ENCODE data around the gene STAG3. TPM values are rescaled to one million over a fixed set of nuclear protein-coding genes. Genes with fewer than 3 reads are reported as not detected.
A peak's percentile ranks its signal among the peaks of the same experiment; 100 is the strongest.

Gene STAG3
- total RNA-seq, 1 donor from 2014 or later: 1.9 TPM

DNA sequence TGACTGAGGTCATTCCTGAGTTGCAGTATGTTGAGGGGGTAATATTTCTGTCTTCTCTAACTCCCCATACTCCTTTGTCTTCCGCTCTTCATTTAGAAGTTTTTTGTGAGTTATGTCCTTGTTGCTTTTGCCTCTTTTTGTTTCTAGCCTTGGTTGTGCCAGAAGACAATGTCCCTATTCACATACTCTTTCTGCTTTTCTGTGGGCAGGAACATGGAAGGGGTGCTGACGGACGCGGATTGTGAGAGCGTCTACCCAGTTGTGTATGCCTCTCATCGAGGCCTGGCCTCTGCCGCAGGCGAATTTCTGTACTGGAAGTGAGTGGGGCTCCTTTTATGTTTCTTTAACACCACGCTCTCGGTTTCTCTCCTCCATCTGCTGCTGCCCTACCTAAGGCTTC, 20.5 kb downstream of the STAG3 start:
- no peak overlapping the region for H3K4me3 Mint-ChIP-seq (ENCODE audit: unreplicated experiment)
- no peaks in the 10 kb centered on the region for H3K36me3 Mint-ChIP-seq (ENCODE audit: low read depth, unreplicated experiment)
- TF ChIP-seq, protein P1, sequence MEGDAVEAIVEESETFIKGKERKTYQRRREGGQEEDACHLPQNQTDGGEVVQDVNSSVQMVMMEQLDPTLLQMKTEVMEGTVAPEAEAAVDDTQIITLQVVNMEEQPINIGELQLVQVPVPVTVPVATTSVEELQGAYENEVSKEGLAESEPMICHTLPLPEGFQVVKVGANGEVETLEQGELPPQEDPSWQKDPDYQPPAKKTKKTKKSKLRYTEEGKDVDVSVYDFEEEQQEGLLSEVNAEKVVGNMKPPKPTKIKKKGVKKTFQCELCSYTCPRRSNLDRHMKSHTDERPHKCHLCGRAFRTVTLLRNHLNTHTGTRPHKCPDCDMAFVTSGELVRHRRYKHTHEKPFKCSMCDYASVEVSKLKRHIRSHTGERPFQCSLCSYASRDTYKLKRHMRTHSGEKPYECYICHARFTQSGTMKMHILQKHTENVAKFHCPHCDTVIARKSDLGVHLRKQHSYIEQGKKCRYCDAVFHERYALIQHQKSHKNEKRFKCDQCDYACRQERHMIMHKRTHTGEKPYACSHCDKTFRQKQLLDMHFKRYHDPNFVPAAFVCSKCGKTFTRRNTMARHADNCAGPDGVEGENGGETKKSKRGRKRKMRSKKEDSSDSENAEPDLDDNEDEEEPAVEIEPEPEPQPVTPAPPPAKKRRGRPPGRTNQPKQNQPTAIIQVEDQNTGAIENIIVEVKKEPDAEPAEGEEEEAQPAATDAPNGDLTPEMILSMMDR (IDR thresholded peaks at IDR 0.05; ENCODE audit: unreplicated experiment): no peak

DNA sequence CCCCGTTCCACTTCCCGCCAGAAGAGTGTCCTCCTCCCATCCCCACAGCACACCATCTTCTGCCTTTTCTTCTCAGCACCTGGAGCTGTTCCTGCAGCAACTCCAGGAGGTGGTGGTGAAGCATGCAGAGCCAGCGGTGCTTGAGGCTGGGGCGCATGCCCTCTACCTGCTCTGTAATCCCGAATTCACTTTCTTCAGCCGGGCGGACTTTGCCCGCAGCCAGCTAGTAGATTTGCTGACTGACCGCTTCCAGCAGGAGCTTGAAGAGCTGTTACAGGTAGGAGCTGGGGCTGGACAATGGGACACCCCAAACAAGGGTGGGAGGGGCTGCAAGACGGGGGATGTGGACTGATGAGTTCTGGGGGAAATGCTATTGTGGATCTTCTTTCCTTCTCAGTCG, 23.0 kb downstream of the STAG3 start:
- Mint-ChIP-seq H3K27ac (ENCODE audit: unreplicated experiment) (no peak overlapping the region), H3K4me3 (ENCODE audit: unreplicated experiment) (no peak overlapping the region), H3K9me3 (ENCODE audit: unreplicated experiment) (no peaks in the 10 kb centered on the region), H3K4me1 (ENCODE audit: unreplicated experiment) (peaks cover 7% of the 10 kb centered on the region), H3K27me3 (ENCODE audit: unreplicated experiment) (peaks cover 5% of the 10 kb centered on the region), H3K36me3 (ENCODE audit: low read depth, unreplicated experiment) (no peaks in the 10 kb centered on the region)
- TF ChIP-seq, protein P1 (IDR thresholded peaks at IDR 0.05; ENCODE audit: unreplicated experiment): no peak
- DNase-seq (ENCODE audit: low spot score): no peak

More for the DNA sequence above, 20.5 kb downstream of the STAG3 start:
- H3K4me1 Mint-ChIP-seq (ENCODE audit: unreplicated experiment): peaks cover 7% of the 10 kb centered on the region
- H3K27me3 Mint-ChIP-seq (ENCODE audit: unreplicated experiment): peaks cover 5% of the 10 kb centered on the region
- no peaks in the 10 kb centered on the region for H3K9me3 Mint-ChIP-seq (ENCODE audit: unreplicated experiment)
- H3K27ac Mint-ChIP-seq (ENCODE audit: unreplicated experiment): no peak overlapping the region
- DNase-seq (ENCODE audit: low spot score): no peak

DNA sequence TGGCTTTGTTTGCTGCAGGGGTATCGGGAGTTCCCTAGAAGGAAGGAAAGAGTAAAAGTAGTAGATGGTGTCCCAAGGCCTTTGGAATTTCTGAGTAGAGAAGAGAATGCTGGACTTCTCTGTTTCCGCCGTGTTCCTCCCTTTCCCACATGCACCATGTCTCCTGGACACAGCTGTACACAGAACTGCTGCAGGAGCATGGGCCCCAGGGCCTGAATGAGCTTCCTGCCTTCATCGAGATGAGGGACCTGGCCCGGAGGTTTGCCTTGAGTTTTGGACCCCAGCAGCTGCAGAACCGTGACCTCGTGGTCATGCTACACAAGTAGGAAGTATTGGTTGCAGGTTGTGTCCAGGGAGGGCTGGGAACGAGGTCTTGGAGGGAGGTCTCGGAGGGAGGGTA, 26.7 kb downstream of the STAG3 start:
- peaks cover 7% of the 10 kb centered on the region for H3K27me3 Mint-ChIP-seq (ENCODE audit: unreplicated experiment)
- peak overlapping the region; percentile 8 for H3K27ac Mint-ChIP-seq (ENCODE audit: unreplicated experiment)
- peaks cover 2% of the 10 kb centered on the region for H3K36me3 Mint-ChIP-seq (ENCODE audit: low read depth, unreplicated experiment)

DNA sequence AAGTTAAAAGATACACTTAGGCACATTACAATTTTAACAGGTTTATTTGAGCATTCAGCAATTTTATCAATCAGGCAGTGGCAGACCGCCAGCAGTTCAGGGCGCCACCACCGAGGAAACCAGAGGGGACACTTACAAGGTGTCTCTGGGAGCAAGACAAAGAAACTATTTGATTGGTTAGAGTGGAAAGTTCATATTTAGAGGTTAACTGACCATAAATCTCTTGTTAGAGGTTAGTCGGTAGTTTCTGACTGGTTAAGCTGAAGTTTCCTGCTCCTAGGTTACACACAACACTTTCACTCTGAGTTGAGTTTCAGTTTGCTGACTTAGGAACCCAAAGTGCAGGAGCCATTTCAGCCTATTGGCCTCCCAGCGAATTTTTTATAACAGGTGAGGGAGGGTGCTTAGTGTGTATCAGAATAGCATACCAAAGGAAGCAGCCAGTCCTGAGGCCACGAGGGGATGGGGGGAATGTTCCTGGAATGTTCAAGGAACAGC, 31.2 kb downstream of the STAG3 start:
- DNase-seq (ENCODE audit: low spot score): no peak
- Mint-ChIP-seq H3K9me3 (ENCODE audit: unreplicated experiment) (no peaks in the 10 kb centered on the region), H3K36me3 (ENCODE audit: low read depth, unreplicated experiment) (peaks cover 6% of the 10 kb centered on the region), H3K4me1 (ENCODE audit: unreplicated experiment) (peaks cover 7% of the 10 kb centered on the region), H3K27ac (ENCODE audit: unreplicated experiment) (no peak overlapping the region), H3K4me3 (ENCODE audit: unreplicated experiment) (no peak overlapping the region), H3K27me3 (ENCODE audit: unreplicated experiment) (peaks cover 7% of the 10 kb centered on the region)
- TF ChIP-seq, protein P1 (IDR thresholded peaks at IDR 0.05; ENCODE audit: unreplicated experiment): no peak

More for the DNA sequence above, 26.7 kb downstream of the STAG3 start:
- no peak for DNase-seq (ENCODE audit: low spot score)
- Mint-ChIP-seq H3K9me3 (ENCODE audit: unreplicated experiment) (no peaks in the 10 kb centered on the region), H3K4me1 (ENCODE audit: unreplicated experiment) (peaks cover 4% of the 10 kb centered on the region), H3K4me3 (ENCODE audit: unreplicated experiment) (no peak overlapping the region)
- TF ChIP-seq, protein P1 (IDR thresholded peaks at IDR 0.05; ENCODE audit: unreplicated experiment): no peak

DNA sequence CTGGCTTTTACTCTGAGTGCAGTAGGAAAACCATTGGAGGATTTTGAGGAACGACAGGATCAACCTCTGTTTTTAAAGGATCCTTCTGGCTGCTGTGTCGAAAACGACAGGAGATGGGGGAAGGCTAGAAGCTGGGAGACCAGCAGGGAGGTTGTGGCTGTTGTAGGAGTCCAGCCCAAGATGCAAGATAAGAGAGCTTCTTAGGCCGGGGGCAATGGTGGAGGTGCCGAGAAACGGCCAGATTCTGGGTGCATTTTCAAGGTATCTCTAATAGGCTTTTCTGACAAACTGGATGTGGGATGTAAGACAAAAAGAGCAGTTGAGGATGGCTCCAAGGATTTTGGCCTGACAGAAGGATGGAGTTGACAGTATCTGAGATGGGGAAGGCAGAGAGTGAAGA, 31.8 kb downstream of the STAG3 start:
- Mint-ChIP-seq H3K27me3 (ENCODE audit: unreplicated experiment) (peaks cover 9% of the 10 kb centered on the region), H3K36me3 (ENCODE audit: low read depth, unreplicated experiment) (peaks cover 6% of the 10 kb centered on the region), H3K4me3 (ENCODE audit: unreplicated experiment) (peak overlapping the region; percentile 6), H3K4me1 (ENCODE audit: unreplicated experiment) (peaks cover 7% of the 10 kb centered on the region), H3K9me3 (ENCODE audit: unreplicated experiment) (no peaks in the 10 kb centered on the region), H3K27ac (ENCODE audit: unreplicated experiment) (no peak overlapping the region)
- TF ChIP-seq, protein P1 (IDR thresholded peaks at IDR 0.05; ENCODE audit: unreplicated experiment): no peak
- no peak for DNase-seq (ENCODE audit: low spot score)
